Vagina (tissue), 2 donors: ENCODE results near the gene SFXN3.
A peak's percentile ranks its signal among the peaks of the same experiment; 100 is the strongest.

Experiments
- POLR2A ChIP-seq, 2 donors: fragments of 450-650 bp; IDR thresholded peaks; one replicate each; pipeline ENCODE4 v1.6.1; 2017; ENCODE audit warnings: antibody characterized with exemption in 2 of 2, mild to moderate bottlenecking in 2 of 2, moderate library complexity in 2 of 2
- TF ChIP-seq, protein P1 (sequence below), 3 experiments: fragments of 450-650 bp in 2 of 3; fragments of 200-600 bp in 1 of 3; sonication (generic) in 1 of 3; IDR thresholded peaks; one replicate each; pipeline ENCODE4 v1.5.1; 2017 to 2019; ENCODE audit warnings: antibody characterized with exemption in 3 of 3, mild to moderate bottlenecking in 2 of 3, moderate library complexity in 2 of 3

DNA sequence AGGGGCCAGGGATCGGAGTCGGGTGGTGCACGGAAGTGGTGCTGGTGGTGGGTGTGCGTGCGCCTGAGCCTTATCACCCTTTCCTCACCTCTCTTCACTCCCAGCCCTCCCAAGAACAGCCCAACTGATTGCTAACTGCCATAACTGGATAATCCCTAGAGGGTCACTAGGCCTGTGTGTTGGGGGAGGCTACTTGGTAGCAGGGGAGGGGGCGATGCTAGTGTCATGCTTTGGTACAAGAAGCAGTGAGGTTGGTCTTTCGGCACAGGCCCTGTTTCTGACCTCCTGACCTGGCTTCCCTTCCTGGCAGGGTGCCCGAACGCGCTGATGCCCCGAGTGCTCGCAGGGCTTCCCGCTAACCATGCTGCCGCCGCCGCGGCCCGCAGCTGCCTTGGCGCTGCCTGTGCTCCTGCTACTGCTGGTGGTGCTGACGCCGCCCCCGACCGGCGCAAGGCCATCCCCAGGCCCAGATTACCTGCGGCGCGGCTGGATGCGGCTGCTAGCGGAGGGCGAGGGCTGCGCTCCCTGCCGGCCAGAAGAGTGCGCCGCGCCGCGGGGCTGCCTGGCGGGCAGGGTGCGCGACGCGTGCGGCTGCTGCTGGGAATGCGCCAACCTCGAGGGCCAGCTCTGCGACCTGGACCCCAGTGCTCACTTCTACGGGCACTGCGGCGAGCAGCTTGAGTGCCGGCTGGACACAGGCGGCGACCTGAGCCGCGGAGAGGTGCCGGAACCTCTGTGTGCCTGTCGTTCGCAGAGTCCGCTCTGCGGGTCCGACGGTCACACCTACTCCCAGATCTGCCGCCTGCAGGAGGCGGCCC lies 31.4 kb downstream of the SFXN3 start:
- TF ChIP-seq, protein P1, sequence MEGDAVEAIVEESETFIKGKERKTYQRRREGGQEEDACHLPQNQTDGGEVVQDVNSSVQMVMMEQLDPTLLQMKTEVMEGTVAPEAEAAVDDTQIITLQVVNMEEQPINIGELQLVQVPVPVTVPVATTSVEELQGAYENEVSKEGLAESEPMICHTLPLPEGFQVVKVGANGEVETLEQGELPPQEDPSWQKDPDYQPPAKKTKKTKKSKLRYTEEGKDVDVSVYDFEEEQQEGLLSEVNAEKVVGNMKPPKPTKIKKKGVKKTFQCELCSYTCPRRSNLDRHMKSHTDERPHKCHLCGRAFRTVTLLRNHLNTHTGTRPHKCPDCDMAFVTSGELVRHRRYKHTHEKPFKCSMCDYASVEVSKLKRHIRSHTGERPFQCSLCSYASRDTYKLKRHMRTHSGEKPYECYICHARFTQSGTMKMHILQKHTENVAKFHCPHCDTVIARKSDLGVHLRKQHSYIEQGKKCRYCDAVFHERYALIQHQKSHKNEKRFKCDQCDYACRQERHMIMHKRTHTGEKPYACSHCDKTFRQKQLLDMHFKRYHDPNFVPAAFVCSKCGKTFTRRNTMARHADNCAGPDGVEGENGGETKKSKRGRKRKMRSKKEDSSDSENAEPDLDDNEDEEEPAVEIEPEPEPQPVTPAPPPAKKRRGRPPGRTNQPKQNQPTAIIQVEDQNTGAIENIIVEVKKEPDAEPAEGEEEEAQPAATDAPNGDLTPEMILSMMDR (IDR thresholded peaks at IDR 0.05), result peak in 2 of 3 experiments; percentile 36 to 38
- TF ChIP-seq POLR2A (IDR thresholded peaks at IDR 0.05), result no peak
